NCI-H510A (cell line): ENCODE measurements around the gene GFER.
"Not testable (repeated sequence)": the region's sequence is repeated elsewhere in the genome, so short reads cannot be mapped to it uniquely, and the experiment has no call there.

ENCODE experiments used
- DNase-seq: peaks from one replicate; lab custom pipeline; 2025; lab: John Stamatoyannopoulos, UW

The GFER gene

DNA sequence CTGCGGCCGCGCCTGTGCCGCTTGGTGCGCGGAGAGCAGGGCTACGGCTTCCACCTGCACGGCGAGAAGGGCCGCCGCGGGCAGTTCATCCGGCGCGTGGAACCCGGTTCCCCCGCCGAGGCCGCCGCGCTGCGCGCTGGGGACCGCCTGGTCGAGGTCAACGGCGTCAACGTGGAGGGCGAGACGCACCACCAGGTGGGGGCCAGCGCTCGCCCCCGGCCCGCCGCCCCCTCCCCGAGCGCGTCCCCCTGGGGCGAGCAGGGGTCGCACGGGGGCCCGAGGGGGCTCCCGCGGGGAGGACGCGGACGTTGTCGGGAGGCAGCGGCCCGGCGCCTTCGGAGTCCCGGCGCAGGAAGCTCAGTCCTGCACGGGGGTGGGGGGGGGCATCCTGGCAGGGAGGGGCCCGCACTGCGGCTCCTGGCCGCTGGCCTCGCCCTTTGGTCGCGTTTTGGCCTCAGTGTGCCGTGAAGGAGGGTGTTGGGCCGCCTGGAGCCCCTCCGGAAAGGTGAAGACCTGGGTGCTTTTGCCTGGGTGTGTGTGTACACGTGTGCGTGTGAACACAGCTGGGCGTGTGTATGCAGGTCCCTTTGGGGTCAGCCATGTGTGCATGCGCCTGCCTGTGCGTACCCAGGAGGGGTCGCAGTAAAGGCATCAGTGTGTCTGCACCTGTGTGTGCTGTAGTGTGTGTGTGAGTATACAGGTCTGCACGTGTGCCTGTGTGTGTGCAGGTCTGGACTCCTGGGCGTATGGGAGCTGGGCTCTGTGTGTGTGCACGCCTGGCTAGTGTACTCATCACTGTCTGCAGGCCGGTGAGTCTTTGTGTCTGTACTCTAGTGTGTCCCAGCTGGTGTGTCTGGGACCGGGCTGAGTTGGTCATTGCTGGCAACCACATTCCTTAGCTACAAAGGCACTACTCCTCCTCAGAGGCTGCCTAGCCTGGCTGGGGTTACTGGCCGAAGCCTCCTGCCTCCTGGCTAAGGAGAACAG, 43.3 kb downstream of the GFER start:
- DNase-seq = no peak

DNA sequence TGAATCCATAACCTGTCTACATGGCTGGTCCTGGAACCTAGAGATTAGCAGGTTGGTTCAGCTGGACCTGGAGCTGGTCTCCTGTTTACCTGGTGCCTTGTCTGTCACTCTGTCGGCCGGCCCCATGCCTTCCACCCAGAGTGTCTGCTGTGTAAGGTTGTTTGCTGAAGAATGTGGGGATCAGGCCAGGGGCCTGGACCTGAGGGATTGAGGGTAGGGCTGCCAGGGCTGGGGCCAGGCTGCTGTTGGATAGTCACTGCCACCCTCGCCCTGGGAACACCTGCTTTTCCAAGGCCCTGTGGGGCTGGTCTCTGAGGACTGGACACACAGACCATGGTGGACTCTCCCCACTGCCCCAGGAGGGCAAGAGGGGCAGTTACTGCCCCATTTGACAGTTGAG, 44.2 kb downstream of the GFER start:
- no peak for DNase-seq

- no peak for DNase-seq
Observed at GRCh38 chr16:2028620-2029220, 44.7 kb downstream of the GFER start.

- DNase-seq = no peak
Observed at GRCh38 chr16:2029350-2029749, 45.4 kb downstream of the GFER start.

DNA sequence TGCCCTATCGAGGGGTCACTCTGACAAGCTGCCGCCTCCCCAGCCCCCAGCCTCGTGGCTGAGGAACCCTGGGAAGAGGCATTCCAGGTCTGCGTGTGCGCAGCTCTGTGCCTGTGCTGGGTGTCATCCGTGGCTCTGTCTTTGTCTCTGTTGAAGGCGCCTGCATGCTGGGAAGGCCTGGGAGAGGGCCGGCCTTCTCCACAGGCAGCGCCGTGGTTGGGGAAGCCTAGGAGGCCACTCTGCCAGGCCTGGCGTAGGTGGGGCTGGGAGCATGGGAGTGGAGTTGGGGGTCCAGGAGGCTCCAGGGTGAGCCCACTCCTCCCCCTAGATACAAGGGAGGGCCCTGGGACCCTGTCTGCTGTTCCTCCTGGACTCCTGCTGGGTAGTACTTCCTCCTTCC, 46.0 kb downstream of the GFER start:
- DNase-seq = no peak

- DNase-seq = no peak
Observed at GRCh38 chr16:2031081-2031577, 47.1 kb downstream of the GFER start.

- DNase-seq = no peak
Observed at GRCh38 chr16:2032285-2033056, 48.5 kb downstream of the GFER start.

DNA sequence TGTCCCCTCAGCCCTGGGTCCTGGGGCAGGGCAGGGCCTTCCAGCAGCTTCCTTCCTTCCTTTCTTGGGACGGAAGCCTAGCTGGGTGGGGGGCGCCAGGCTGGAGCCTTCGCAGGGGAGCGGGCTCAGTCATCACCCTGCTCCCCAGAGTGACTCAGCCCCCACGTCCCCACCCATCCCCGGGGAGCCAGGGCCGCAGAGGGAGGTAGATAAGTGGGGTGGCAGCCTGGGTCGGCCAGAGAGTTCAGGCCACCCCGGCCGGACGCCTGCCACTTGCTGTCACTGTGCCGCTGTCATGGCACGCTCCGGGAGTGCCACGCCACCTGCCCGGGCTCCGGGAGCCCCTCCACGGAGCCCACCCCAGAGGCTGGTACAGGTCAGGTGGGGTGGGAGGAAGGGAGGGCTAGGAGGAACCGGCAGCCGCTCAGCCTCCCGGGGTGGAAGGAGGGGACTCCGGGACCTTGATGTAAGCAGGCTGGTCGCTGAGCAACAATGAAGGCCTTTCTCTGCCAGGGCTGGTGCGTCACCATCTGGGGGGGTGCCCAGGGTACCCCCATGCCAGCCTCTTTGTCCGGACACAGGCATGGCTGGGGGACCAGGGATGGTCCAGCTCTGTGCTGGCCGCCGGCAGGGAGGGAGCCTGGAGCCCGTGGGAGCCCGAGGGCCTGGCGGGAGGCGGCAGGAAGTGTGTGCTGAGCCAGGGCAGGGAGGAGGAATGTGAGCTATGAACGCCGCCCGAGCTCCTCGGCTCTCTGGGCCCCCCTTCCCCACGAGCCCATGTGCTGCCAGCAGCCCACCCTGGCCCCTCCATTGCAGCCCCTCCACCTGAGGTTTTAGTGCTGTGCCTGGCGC, 49.3 kb downstream of the GFER start:
- no peak for DNase-seq

GRCh38 chr16:2033909-2034695, 50.1 kb downstream of the GFER start:
- DNase-seq = not testable (repeated sequence)

- DNase-seq = no peak
Observed at GRCh38 chr16:2034696-2035430, 50.9 kb downstream of the GFER start.

- DNase-seq = no peak
Observed at GRCh38 chr16:2035431-2036199, 51.6 kb downstream of the GFER start.

GRCh38 chr16:2036200-2036966, 52.4 kb downstream of the GFER start:
- DNase-seq = no peak

- no peak for DNase-seq
Observed at GRCh38 chr16:2037115-2037514, 53.1 kb downstream of the GFER start.
